Neural cell (in vitro differentiated cells): ENCODE measurements around the gene SMTN.
A peak's percentile ranks its signal among the peaks of the same experiment; 100 is the strongest.

Experiments
- EP300 ChIP-seq: fragments of 450-650 bp; conservative IDR thresholded peaks from 2 replicates; pipeline ENCODE4 v1.6.1; 2014; ENCODE audit warnings: antibody characterized with exemption, mild to moderate bottlenecking, moderate library complexity; ENCODE audit not compliant: poor library complexity, severe bottlenecking
- EZH2 ChIP-seq: fragments of 200-600, 300-800 bp; shearing (Covaris generic), sonication (generic); IDR thresholded peaks from 2 replicates; pipeline ENCODE4 v1.6.1; 2014; ENCODE audit warnings: antibody characterized with exemption, low read length, borderline replicate concordance, mild to moderate bottlenecking; ENCODE audit not compliant: insufficient read depth, poor library complexity, severe bottlenecking
- MXI1 ChIP-seq: fragments of 450-650 bp; conservative IDR thresholded peaks from 2 replicates; pipeline ENCODE4 v1.6.1; 2014; ENCODE audit warnings: antibody characterized with exemption, mild to moderate bottlenecking; ENCODE audit not compliant: poor library complexity, severe bottlenecking
- POLR2AphosphoS5 ChIP-seq: IDR thresholded peaks from 2 replicates; pipeline ENCODE4 v1.6.1; 2012
- RAD21 ChIP-seq: fragments of 450-650 bp; conservative IDR thresholded peaks from 2 replicates; pipeline ENCODE4 v1.6.1; 2014; ENCODE audit warnings: antibody characterized with exemption, mild to moderate bottlenecking, moderate library complexity
- REST ChIP-seq: IDR thresholded peaks from 2 replicates; pipeline ENCODE4 v1.6.1; 2012; ENCODE audit warnings: borderline replicate concordance
- SMC3 ChIP-seq: fragments of 450-650 bp; conservative IDR thresholded peaks from 2 replicates; pipeline ENCODE4 v1.6.1; 2014; ENCODE audit warnings: antibody characterized with exemption, mild to moderate bottlenecking, moderate library complexity; ENCODE audit not compliant: poor library complexity
- TF ChIP-seq, protein P1 (sequence below): fragments of 450-650 bp; IDR thresholded peaks from 2 replicates; pipeline ENCODE4 v1.5.1; 2014; ENCODE audit warnings: antibody characterized with exemption, mild to moderate bottlenecking, moderate library complexity; ENCODE audit not compliant: poor library complexity, severe bottlenecking

GRCh38 chr22:31148953-31149627, 68.0 kb downstream of the SMTN start:
- TF ChIP-seq REST (no peak), RAD21 (peak; percentile 78), POLR2AphosphoS5 (no peak), MXI1 (no peak), EP300 (no peak), SMC3 (peak; percentile 64), EZH2 (no peak)
- TF ChIP-seq, protein P1, sequence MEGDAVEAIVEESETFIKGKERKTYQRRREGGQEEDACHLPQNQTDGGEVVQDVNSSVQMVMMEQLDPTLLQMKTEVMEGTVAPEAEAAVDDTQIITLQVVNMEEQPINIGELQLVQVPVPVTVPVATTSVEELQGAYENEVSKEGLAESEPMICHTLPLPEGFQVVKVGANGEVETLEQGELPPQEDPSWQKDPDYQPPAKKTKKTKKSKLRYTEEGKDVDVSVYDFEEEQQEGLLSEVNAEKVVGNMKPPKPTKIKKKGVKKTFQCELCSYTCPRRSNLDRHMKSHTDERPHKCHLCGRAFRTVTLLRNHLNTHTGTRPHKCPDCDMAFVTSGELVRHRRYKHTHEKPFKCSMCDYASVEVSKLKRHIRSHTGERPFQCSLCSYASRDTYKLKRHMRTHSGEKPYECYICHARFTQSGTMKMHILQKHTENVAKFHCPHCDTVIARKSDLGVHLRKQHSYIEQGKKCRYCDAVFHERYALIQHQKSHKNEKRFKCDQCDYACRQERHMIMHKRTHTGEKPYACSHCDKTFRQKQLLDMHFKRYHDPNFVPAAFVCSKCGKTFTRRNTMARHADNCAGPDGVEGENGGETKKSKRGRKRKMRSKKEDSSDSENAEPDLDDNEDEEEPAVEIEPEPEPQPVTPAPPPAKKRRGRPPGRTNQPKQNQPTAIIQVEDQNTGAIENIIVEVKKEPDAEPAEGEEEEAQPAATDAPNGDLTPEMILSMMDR = peak; percentile 67
